Keratinocyte (primary cell): ENCODE results near the gene NFIC. TPM values are rescaled to one million over a fixed set of nuclear protein-coding genes. Genes with fewer than 3 reads are reported as not detected.
A peak's percentile ranks its signal among the peaks of the same experiment; 100 is the strongest.

Experiments
- DNase-seq: peaks from one replicate; pipeline ENCODE4 v3.0.0-alpha.2; 2011; ENCODE audit warnings: low read depth, missing footprints, low spot score
- FAIRE-seq: peaks from 2 replicates; lab custom pipeline; 2011; peaks lifted over from hg19 to GRCh38; lab: Jason Lieb, UNC
- H2AFZ ChIP-seq: 2 replicates; pipeline ENCODE4 v1.6.0; 2012; ENCODE audit warnings: low read length, control low read depth, inconsistent platforms; ENCODE audit not compliant: control insufficient read depth
- H3K27ac ChIP-seq: 2 replicates; pipeline ENCODE4 v1.5.1; 2011; ENCODE audit warnings: low read length; ENCODE audit not compliant: control insufficient read depth, insufficient read depth
- H3K27me3 ChIP-seq: 3 replicates; pipeline ENCODE4 v1.6.0; 2011; ENCODE audit warnings: low read length; ENCODE audit not compliant: control insufficient read depth, insufficient read depth; ENCODE audit errors: extremely low read depth
- H3K36me3 ChIP-seq, 2 experiments: 2 replicates in 1 of 2; 3 replicates in 1 of 2; pipeline ENCODE4 v1.5.1; 2011; ENCODE audit warnings: low read length in 2 of 2, mild to moderate bottlenecking in 1 of 2; ENCODE audit not compliant: control insufficient read depth in 2 of 2, insufficient read depth in 2 of 2; ENCODE audit errors: extremely low read depth in 1 of 2
- H3K4me1 ChIP-seq: 3 replicates; pipeline ENCODE4 v1.5.1; 2011; ENCODE audit warnings: low read length; ENCODE audit not compliant: control insufficient read depth, insufficient read depth; ENCODE audit errors: extremely low read depth
- H3K4me2 ChIP-seq: 3 replicates; pipeline ENCODE4 v1.6.0; 2011; ENCODE audit warnings: low read depth, low read length; ENCODE audit not compliant: control insufficient read depth, insufficient read depth; ENCODE audit errors: extremely low read depth
- H3K4me3 ChIP-seq, 3 experiments: fragments of 200-600 bp in 1 of 3; sonication (generic) in 1 of 3; 2 replicates in 2 of 3; 3 replicates in 1 of 3; pipeline ENCODE4 v1.5.1; 2011 to 2016; ENCODE audit warnings: low read length in 3 of 3, mild to moderate bottlenecking in 3 of 3, control low read depth in 2 of 3, inconsistent platforms in 1 of 3, low read depth in 1 of 3, mixed read lengths in 1 of 3, mixed run types in 1 of 3, moderate library complexity in 1 of 3; ENCODE audit not compliant: control insufficient read depth in 2 of 3, insufficient read depth in 2 of 3; ENCODE audit errors: extremely low read depth in 1 of 3
- H3K79me2 ChIP-seq: 2 replicates; pipeline ENCODE4 v1.6.0; 2012; ENCODE audit warnings: low read length; ENCODE audit not compliant: control insufficient read depth, insufficient read depth
- H3K9ac ChIP-seq: 3 replicates; pipeline ENCODE4 v1.6.0; 2011; ENCODE audit warnings: low read length; ENCODE audit not compliant: control insufficient read depth, insufficient read depth; ENCODE audit errors: extremely low read depth
- H3K9me1 ChIP-seq: 3 replicates; pipeline ENCODE4 v1.6.0; 2011; ENCODE audit warnings: low read length; ENCODE audit not compliant: control insufficient read depth, insufficient read depth; ENCODE audit errors: extremely low read depth
- H3K9me3 ChIP-seq: 2 replicates; pipeline ENCODE4 v1.5.1; 2012; ENCODE audit warnings: low read depth, low read length; ENCODE audit not compliant: control insufficient read depth
- H4K20me1 ChIP-seq: 3 replicates; pipeline ENCODE4 v1.6.0; 2011; ENCODE audit warnings: low read length; ENCODE audit not compliant: control insufficient read depth, insufficient read depth; ENCODE audit errors: extremely low read depth
- CTCF ChIP-seq, 3 experiments: IDR thresholded peaks in 1 of 3; conservative IDR thresholded peaks in 1 of 3; optimal IDR thresholded peaks in 1 of 3; 2 replicates in 2 of 3; 3 replicates in 1 of 3; pipeline versions ENCODE3 to v1.5.1; 2011; ENCODE audit warnings: low read length in 3 of 3, mild to moderate bottlenecking in 3 of 3, moderate library complexity in 2 of 3, control low read depth in 1 of 3, inconsistent platforms in 1 of 3; ENCODE audit not compliant: insufficient read depth in 2 of 3; ENCODE audit errors: extremely low read depth in 1 of 3
- EZH2 ChIP-seq: IDR thresholded peaks from one replicate; pipeline ENCODE4 v1.6.1; 2012; ENCODE audit warnings: inconsistent platforms, mild to moderate bottlenecking, low read length, moderate library complexity
- dilution Hi-C: fragments of 300-500 bp; cut with MboI; formaldehyde crosslinking; loops from one replicate; pipeline ENCODE4 v1.7.0; 2020; ENCODE audit warnings: low sequenced_read_pairs; ENCODE audit not compliant: extremely low pct_ligation_motif_present
- polyA plus RNA-seq, 5 experiments: library from polyadenylated mRNA; depleted of rRNA in 3 of 5; stranded (reverse) in 3 of 5; stranded (forward) in 1 of 5; unstranded in 1 of 5; fragments of >200 nt; gene quantifications; 1 replicate in 1 of 5; 2 replicates in 3 of 5; 3 replicates in 1 of 5; pipeline versions ENCODE4 v1.2.1 to v1.2.3, GENCODE V29; 2011 to 2012; ENCODE audit warnings: missing spikeins in 2 of 5, low read depth in 1 of 5, low replicate concordance in 1 of 5

The NFIC gene
- polyA plus RNA-seq, 1 donor (not counting 4 experiments of a cell fraction or from before 2014, with no cell fraction given) = 2.4 TPM

GRCh38 chr19:3336680-3337523 is 29.5 kb upstream of the NFIC start:
- TF ChIP-seq CTCF (optimal IDR thresholded peaks at IDR 0.05 in 1 of 3, IDR thresholded peaks at IDR 0.05 in 1 of 3, conservative IDR thresholded peaks at IDR 0.05 in 1 of 3; ENCODE audit: extremely low read depth in 1 of 3, insufficient read depth in 2 of 3, low read length in 3 of 3) (no peak), EZH2 (no peak)
- DNase-seq (no peak), FAIRE-seq (no peak)
- Histone ChIP-seq H3K9me1 (no peaks in the 10 kb centered on the region), H3K4me1 (peaks cover 11% of the 10 kb centered on the region), H3K4me2 (peak overlapping the region; percentile 19), H4K20me1 (no peaks in the 10 kb centered on the region), H3K27me3 (peaks cover 14% of the 10 kb centered on the region), H3K36me3 (no peaks in the 10 kb centered on the region), H3K4me3 (no peak overlapping the region), H2AFZ (peak overlapping the region; percentile 56), H3K9me3 (no peaks in the 10 kb centered on the region), H3K9ac (no peak overlapping the region), H3K27ac (no peak overlapping the region), H3K79me2 (no peaks in the 10 kb centered on the region)
- dilution Hi-C loops = no loop called here

GRCh38 chr19:3338541-3339181 is 27.7 kb upstream of the NFIC start:
- H3K9ac ChIP-seq = no peak overlapping the region
- DNase-seq (no peak), FAIRE-seq (no peak)
- TF ChIP-seq CTCF (optimal IDR thresholded peaks at IDR 0.05 in 1 of 3, IDR thresholded peaks at IDR 0.05 in 1 of 3, conservative IDR thresholded peaks at IDR 0.05 in 1 of 3; ENCODE audit: extremely low read depth in 1 of 3, insufficient read depth in 2 of 3, low read length in 3 of 3) (no peak), EZH2 (no peak)
- H3K79me2 ChIP-seq = no peaks in the 10 kb centered on the region
- dilution Hi-C loops = no loop called here
- no peaks in the 10 kb centered on the region for H3K36me3 ChIP-seq
- no peak overlapping the region for H3K4me3 ChIP-seq
- H2AFZ ChIP-seq = peak overlapping the region; percentile 72
- no peaks in the 10 kb centered on the region for H3K9me3 ChIP-seq
- H4K20me1 ChIP-seq = no peaks in the 10 kb centered on the region
- H3K9me1 ChIP-seq = no peaks in the 10 kb centered on the region
- H3K27me3 ChIP-seq = peaks cover 10% of the 10 kb centered on the region
- no peak overlapping the region for H3K27ac ChIP-seq
- no peak overlapping the region for H3K4me2 ChIP-seq
- H3K4me1 ChIP-seq = peaks cover 11% of the 10 kb centered on the region
